Measurements from ENCODE around the gene ZBTB7B. TPM values are rescaled to one million over a fixed set of nuclear protein-coding genes. Genes with fewer than 3 reads are reported as not detected.

Gene ZBTB7B
- total and polyA plus RNA-seq, 9 of the 15 experiments (the other 6 are each of a cell fraction or from before 2014, with no cell fraction given) = 0.04 to 46.5 (median 15.2) TPM

DNA sequence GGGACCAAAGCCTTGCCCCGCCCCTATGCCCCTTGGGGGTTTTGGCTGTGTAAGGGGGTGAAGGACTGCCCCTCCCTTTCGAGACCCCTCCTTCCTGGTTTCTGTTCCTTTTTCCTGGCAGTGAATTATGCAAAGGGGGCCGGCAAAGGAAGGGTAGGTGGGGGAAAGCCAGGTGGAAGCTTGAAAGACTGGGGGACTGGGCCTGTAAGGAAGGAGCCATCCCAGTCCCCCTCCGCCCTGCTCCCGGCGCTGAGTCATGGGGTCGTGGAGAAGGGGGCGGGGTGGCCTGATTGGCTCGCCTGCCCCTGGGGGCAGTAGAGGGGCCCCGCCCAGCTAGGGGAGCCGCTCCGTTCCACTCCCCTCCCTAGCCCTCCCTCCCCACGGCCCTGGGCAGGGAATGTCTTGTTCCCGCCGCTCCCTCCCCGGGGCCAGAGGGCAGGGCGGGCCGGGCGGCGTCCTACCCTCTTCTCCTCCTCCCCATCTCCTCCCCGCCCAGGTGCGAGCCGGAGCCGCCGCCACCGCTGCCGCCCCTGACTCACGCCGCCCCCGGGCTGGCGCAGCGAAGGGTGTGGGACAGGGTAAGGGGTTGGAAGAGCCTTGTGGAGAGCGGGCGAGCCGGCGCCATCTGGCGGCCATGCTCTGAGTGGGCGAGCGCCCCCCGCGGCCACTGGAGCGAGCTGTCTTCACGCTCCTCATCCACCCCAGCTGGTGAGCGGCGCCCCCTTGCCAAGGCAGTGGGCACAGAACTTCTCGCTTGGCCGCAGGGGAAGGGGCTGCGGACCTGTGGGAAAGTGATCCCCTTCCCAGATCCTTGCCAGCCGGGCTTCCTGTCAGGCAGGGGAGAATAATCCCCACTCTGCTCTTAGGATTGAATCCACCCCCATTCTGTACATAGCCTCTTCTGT lies 14.7 kb downstream of the ZBTB7B start (continued):
- TF ChIP-seq, protein P1, sequence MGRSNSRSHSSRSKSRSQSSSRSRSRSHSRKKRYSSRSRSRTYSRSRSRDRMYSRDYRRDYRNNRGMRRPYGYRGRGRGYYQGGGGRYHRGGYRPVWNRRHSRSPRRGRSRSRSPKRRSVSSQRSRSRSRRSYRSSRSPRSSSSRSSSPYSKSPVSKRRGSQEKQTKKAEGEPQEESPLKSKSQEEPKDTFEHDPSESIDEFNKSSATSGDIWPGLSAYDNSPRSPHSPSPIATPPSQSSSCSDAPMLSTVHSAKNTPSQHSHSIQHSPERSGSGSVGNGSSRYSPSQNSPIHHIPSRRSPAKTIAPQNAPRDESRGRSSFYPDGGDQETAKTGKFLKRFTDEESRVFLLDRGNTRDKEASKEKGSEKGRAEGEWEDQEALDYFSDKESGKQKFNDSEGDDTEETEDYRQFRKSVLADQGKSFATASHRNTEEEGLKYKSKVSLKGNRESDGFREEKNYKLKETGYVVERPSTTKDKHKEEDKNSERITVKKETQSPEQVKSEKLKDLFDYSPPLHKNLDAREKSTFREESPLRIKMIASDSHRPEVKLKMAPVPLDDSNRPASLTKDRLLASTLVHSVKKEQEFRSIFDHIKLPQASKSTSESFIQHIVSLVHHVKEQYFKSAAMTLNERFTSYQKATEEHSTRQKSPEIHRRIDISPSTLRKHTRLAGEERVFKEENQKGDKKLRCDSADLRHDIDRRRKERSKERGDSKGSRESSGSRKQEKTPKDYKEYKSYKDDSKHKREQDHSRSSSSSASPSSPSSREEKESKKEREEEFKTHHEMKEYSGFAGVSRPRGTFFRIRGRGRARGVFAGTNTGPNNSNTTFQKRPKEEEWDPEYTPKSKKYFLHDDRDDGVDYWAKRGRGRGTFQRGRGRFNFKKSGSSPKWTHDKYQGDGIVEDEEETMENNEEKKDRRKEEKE (IDR thresholded peaks at IDR 0.05; ENCODE audit: borderline replicate concordance in 1 of 2, control insufficient read depth in 1 of 2, low read depth in 2 of 2, low read length in 1 of 2) = peak in 1 of 2 experiments; percentile 61; a peak in 1 of 4 replicates
- TF ChIP-seq PHF8 (IDR thresholded peaks at IDR 0.05; ENCODE audit: borderline replicate concordance, low read length) (no peak; the same call in 1 of the 2 replicates), CTBP1 (IDR thresholded peaks at IDR 0.05; ENCODE audit: borderline replicate concordance) (peak; percentile 99), FOXP4 (CRISPR knock-in tag; IDR thresholded peaks at IDR 0.05; ENCODE audit: borderline replicate concordance) (no peak), CEBPB (tag; IDR thresholded peaks at IDR 0.05) (no peak), PPARD (CRISPR knock-in tag; IDR thresholded peaks at IDR 0.05) (no peak), SFPQ (IDR thresholded peaks at IDR 0.05; ENCODE audit: low read depth, low read length) (no peak), SREBF2 (CRISPR knock-in tag; IDR thresholded peaks at IDR 0.05) (no peak), MIER1 (IDR thresholded peaks at IDR 0.05; ENCODE audit: low read depth) (no peak), MBD1 (CRISPR knock-in tag; IDR thresholded peaks at IDR 0.05) (no peak), ASH1L (IDR thresholded peaks at IDR 0.05; ENCODE audit: borderline replicate concordance, low read depth, partially characterized antibody) (no peak)
- TF ChIP-seq, protein P2, sequence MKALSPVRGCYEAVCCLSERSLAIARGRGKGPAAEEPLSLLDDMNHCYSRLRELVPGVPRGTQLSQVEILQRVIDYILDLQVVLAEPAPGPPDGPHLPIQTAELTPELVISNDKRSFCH (CRISPR knock-in tag; IDR thresholded peaks at IDR 0.05) = no peak
- TF ChIP-seq, protein P2 (tag; IDR thresholded peaks at IDR 0.05) = peak; percentile 90; the same call in 1 of the 2 replicates
- TF ChIP-seq, protein P3, sequence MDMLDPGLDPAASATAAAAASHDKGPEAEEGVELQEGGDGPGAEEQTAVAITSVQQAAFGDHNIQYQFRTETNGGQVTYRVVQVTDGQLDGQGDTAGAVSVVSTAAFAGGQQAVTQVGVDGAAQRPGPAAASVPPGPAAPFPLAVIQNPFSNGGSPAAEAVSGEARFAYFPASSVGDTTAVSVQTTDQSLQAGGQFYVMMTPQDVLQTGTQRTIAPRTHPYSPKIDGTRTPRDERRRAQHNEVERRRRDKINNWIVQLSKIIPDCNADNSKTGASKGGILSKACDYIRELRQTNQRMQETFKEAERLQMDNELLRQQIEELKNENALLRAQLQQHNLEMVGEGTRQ (CRISPR knock-in tag; IDR thresholded peaks at IDR 0.05) = no peak

All from K562 (cell line).